DOHH2 (cell line): Measurements from ENCODE around the gene COL23A1.

Experiments used
- H3F3A ChIP-seq: fragments of 200-600 bp; sonication (generic), shearing (Covaris generic); 2 replicates; pipeline ENCODE4 v1.6.0; 2016; ENCODE audit warnings: antibody characterized with exemption, mild to moderate bottlenecking; ENCODE audit not compliant: control insufficient read depth, insufficient read depth
- H3K27ac ChIP-seq: fragments of 200-600 bp; sonication (generic); 2 replicates; pipeline ENCODE4 v1.5.1; 2014; ENCODE audit warnings: low read depth, mild to moderate bottlenecking, low read length, moderate library complexity
- H3K27me3 ChIP-seq: fragments of 200-600 bp; sonication (generic); 2 replicates; pipeline ENCODE4 v1.6.1; 2014; ENCODE audit warnings: mild to moderate bottlenecking, low read length, mixed read lengths; ENCODE audit not compliant: control insufficient read depth
- H3K36me3 ChIP-seq: fragments of 200-600 bp; sonication (generic); 2 replicates; pipeline ENCODE4 v1.6.1; 2014; ENCODE audit warnings: mild to moderate bottlenecking, low read length, moderate library complexity, mixed read lengths; ENCODE audit not compliant: control insufficient read depth
- H3K4me1 ChIP-seq: fragments of 200-600 bp; sonication (generic); 2 replicates; pipeline ENCODE4 v1.6.1; 2014; ENCODE audit warnings: mild to moderate bottlenecking, low read length, mixed read lengths; ENCODE audit not compliant: control insufficient read depth
- H3K4me2 ChIP-seq: fragments of 200-600 bp; sonication (generic); 2 replicates; pipeline ENCODE4 v1.6.0; 2014; ENCODE audit warnings: mild to moderate bottlenecking, low read length, moderate library complexity
- H3K4me3 ChIP-seq: fragments of 200-600 bp; sonication (generic); 2 replicates; pipeline ENCODE4 v1.5.1; 2014; ENCODE audit warnings: mild to moderate bottlenecking, low read length, mixed read lengths
- H3K79me2 ChIP-seq: fragments of 200-600 bp; sonication (generic); 2 replicates; pipeline ENCODE4 v1.6.1; 2014; ENCODE audit warnings: mild to moderate bottlenecking, low read length, mixed read lengths; ENCODE audit not compliant: control insufficient read depth
- H3K9me2 ChIP-seq: fragments of 200-600 bp; sonication (generic); replicated peaks from 2 replicates; pipeline ENCODE4 v1.6.1; 2014; ENCODE audit warnings: mild to moderate bottlenecking, low read length, mixed read lengths; ENCODE audit not compliant: control insufficient read depth
- H3K9me3 ChIP-seq: fragments of 200-600 bp; sonication (generic); 2 replicates; pipeline ENCODE4 v1.6.1; 2014; ENCODE audit warnings: antibody characterized with exemption, low read length, mixed read lengths; ENCODE audit not compliant: control insufficient read depth, insufficient read depth
- H4K20me1 ChIP-seq: fragments of 200-600 bp; sonication (generic); 2 replicates; pipeline ENCODE4 v1.6.0; 2014; ENCODE audit warnings: low read depth, mild to moderate bottlenecking, antibody characterized with exemption, low read length, moderate library complexity; ENCODE audit not compliant: control insufficient read depth, insufficient read depth
- EZH2phosphoT487 ChIP-seq: fragments of 200-600 bp; sonication (generic); IDR thresholded peaks from 2 replicates; pipeline ENCODE4 v1.6.1; 2017; ENCODE audit warnings: borderline replicate concordance, mild to moderate bottlenecking, antibody characterized with exemption, low read length, moderate library complexity, mixed read lengths
- TF ChIP-seq, protein P1 (sequence below): fragments of 200-600 bp; sonication (generic); IDR thresholded peaks from one replicate; pipeline ENCODE4 v1.5.1; 2014; ENCODE audit warnings: antibody characterized with exemption, mild to moderate bottlenecking, low read depth, low read length; ENCODE audit not compliant: poor library complexity, severe bottlenecking

COL23A1 gene

GRCh38 chr5:178295589-178295988 is 294.6 kb downstream of the COL23A1 start:
- H3K4me1 ChIP-seq: no peaks in the 10 kb centered on the region; the same call in 1 of the 2 replicates
- no peak overlapping the region for H3K27ac ChIP-seq
- no peaks in the 10 kb centered on the region for H3K27me3 ChIP-seq
- H3F3A ChIP-seq: peaks cover 6% of the 10 kb centered on the region; the same call in 1 of the 2 replicates
- H3K79me2 ChIP-seq: no peaks in the 10 kb centered on the region
- H3K36me3 ChIP-seq: no peaks in the 10 kb centered on the region
- no peaks in the 10 kb centered on the region for H4K20me1 ChIP-seq
- H3K4me2 ChIP-seq: no peak overlapping the region
- H3K9me3 ChIP-seq: no peaks in the 10 kb centered on the region
- no peak overlapping the region for H3K4me3 ChIP-seq
- TF ChIP-seq, protein P1, sequence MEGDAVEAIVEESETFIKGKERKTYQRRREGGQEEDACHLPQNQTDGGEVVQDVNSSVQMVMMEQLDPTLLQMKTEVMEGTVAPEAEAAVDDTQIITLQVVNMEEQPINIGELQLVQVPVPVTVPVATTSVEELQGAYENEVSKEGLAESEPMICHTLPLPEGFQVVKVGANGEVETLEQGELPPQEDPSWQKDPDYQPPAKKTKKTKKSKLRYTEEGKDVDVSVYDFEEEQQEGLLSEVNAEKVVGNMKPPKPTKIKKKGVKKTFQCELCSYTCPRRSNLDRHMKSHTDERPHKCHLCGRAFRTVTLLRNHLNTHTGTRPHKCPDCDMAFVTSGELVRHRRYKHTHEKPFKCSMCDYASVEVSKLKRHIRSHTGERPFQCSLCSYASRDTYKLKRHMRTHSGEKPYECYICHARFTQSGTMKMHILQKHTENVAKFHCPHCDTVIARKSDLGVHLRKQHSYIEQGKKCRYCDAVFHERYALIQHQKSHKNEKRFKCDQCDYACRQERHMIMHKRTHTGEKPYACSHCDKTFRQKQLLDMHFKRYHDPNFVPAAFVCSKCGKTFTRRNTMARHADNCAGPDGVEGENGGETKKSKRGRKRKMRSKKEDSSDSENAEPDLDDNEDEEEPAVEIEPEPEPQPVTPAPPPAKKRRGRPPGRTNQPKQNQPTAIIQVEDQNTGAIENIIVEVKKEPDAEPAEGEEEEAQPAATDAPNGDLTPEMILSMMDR: no peak
- TF ChIP-seq EZH2phosphoT487: no peak
- H3K9me2 ChIP-seq: no peaks in the 10 kb centered on the region

DNA sequence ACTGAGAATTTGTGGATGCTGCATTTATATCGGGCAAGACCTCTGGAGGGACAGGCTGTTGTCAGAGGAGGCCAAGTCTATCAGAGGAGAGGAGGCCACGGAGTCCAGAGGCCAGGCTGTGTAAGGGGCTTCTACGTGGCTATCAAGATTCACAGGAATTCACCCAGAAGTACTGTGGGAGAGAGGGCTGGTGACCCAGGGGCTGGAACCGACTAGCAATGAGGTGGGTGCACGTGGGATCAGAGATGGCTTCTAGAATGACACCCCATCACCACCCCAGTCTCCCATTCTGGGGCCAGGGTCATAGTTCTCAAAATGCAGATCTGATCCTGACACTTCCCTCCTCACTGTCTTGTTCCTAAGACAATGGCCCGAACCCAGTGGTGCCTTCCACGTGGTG is 296.4 kb downstream of the COL23A1 start:
- H3K4me3 ChIP-seq: no peak overlapping the region
- no peaks in the 10 kb centered on the region for H3K36me3 ChIP-seq
- no peaks in the 10 kb centered on the region for H4K20me1 ChIP-seq
- TF ChIP-seq EZH2phosphoT487: no peak
- TF ChIP-seq, protein P1: no peak
- no peaks in the 10 kb centered on the region for H3K9me2 ChIP-seq
- no peaks in the 10 kb centered on the region for H3K79me2 ChIP-seq
- no peaks in the 10 kb centered on the region for H3F3A ChIP-seq
- no peaks in the 10 kb centered on the region for H3K27me3 ChIP-seq
- no peaks in the 10 kb centered on the region for H3K9me3 ChIP-seq
- no peak overlapping the region for H3K27ac ChIP-seq
- H3K4me1 ChIP-seq: no peaks in the 10 kb centered on the region
- no peak overlapping the region for H3K4me2 ChIP-seq

DNA sequence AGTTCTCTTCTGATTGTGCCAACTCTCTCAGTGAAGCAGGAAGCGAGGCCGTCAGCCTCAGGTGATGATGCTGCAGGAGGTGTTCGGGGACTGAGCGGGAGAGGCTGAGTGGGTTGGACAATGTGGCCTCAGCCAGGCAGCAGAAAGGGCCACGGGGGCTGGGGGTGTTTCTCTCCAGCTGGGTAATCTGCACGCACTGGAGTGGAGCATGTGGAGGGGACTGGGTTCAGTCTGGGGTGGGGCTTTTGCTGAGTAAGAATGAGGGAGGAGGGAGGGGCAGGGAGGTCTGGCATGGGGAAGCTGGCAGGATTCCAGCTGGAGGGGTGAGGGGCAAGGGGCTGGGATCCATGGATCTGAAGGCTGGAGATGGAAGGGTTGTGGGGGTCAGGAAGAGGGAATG is 296.8 kb downstream of the COL23A1 start:
- no peak overlapping the region for H3K27ac ChIP-seq
- no peaks in the 10 kb centered on the region for H4K20me1 ChIP-seq
- no peak overlapping the region for H3K4me2 ChIP-seq
- no peaks in the 10 kb centered on the region for H3K79me2 ChIP-seq
- no peak overlapping the region for H3K4me3 ChIP-seq
- H3K9me3 ChIP-seq: no peaks in the 10 kb centered on the region
- no peaks in the 10 kb centered on the region for H3K4me1 ChIP-seq
- TF ChIP-seq EZH2phosphoT487: no peak
- TF ChIP-seq, protein P1: no peak
- H3K27me3 ChIP-seq: no peaks in the 10 kb centered on the region
- H3K9me2 ChIP-seq: no peaks in the 10 kb centered on the region
- H3F3A ChIP-seq: no peaks in the 10 kb centered on the region
- H3K36me3 ChIP-seq: no peaks in the 10 kb centered on the region

- Histone ChIP-seq H3K27ac (no peak overlapping the region), H3K4me3 (no peak overlapping the region), H3K4me2 (no peak overlapping the region), H3K4me1 (no peaks in the 10 kb centered on the region), H3K9me2 (no peaks in the 10 kb centered on the region), H3K27me3 (no peaks in the 10 kb centered on the region), H4K20me1 (no peaks in the 10 kb centered on the region), H3K36me3 (no peaks in the 10 kb centered on the region), H3K9me3 (no peaks in the 10 kb centered on the region), H3F3A (no peaks in the 10 kb centered on the region), H3K79me2 (no peaks in the 10 kb centered on the region)
- no peak for TF ChIP-seq EZH2phosphoT487
These were observed 297.4 kb downstream of the COL23A1 start for GRCh38 chr5:178292826-178293205.
